SK-N-SH treated with all-trans-retinoic acid at 6 μM for 48 hours (cell line): Measurements from ENCODE around the gene CALU.

ENCODE experiments used
- ATAC-seq: fragments of 200-7000 bp; cut with Tn5 transposase; 3 replicates; pipeline ENCODE4 v1.9.1; 2020; ENCODE audit warnings: mild to moderate bottlenecking, moderate library complexity
- ARNTL ChIP-seq: fragments of 450-650 bp; formaldehyde crosslinking; IDR thresholded peaks from 2 replicates; pipeline ENCODE4 v1.5.0; 2020; ENCODE audit warnings: low read depth, mild to moderate bottlenecking, moderate library complexity, borderline replicate concordance
- BACH2 ChIP-seq: fragments of 250-450 bp; sonication (Bioruptor Pico); IDR thresholded peaks from 2 replicates; pipeline ENCODE4 v1.9.0; 2021; ENCODE audit warnings: mild to moderate bottlenecking, borderline replicate concordance
- CSDC2 ChIP-seq: fragments of 250-450 bp; sonication (Bioruptor Pico); IDR thresholded peaks from 2 replicates; pipeline ENCODE4 v1.5.0; 2020; ENCODE audit warnings: mild to moderate bottlenecking, moderate library complexity
- CSRNP3 ChIP-seq: fragments of 250-450 bp; sonication (Bioruptor Pico); IDR thresholded peaks from 2 replicates; pipeline ENCODE4 v1.5.1; 2021; ENCODE audit warnings: mild to moderate bottlenecking, moderate library complexity
- ESRRG ChIP-seq: fragments of 250-450 bp; sonication (Bioruptor Pico); IDR thresholded peaks from 2 replicates; pipeline ENCODE4 v1.6.1; 2021; ENCODE audit warnings: mild to moderate bottlenecking
- GLIS3 ChIP-seq: fragments of 250-450 bp; sonication (Bioruptor Pico); IDR thresholded peaks from 2 replicates; pipeline ENCODE4 v1.5.0; 2020; ENCODE audit warnings: mild to moderate bottlenecking, moderate library complexity
- ISL1 ChIP-seq: fragments of 250-450 bp; sonication (Bioruptor Pico); IDR thresholded peaks from 2 replicates; pipeline ENCODE4 v2.1.2; 2022; ENCODE audit warnings: mild to moderate bottlenecking, moderate library complexity
- OSR1 ChIP-seq: fragments of 250-450 bp; sonication (Bioruptor Pico); IDR thresholded peaks from 2 replicates; pipeline ENCODE4 v1.8.0; 2022; ENCODE audit warnings: moderate library complexity, mild to moderate bottlenecking, inconsistent platforms
- PATZ1 ChIP-seq: fragments of 250-450 bp; sonication (Bioruptor Pico); IDR thresholded peaks from 2 replicates; pipeline ENCODE4 v1.8.0; 2020; ENCODE audit warnings: mild to moderate bottlenecking, moderate library complexity, borderline replicate concordance
- POU6F1 ChIP-seq: fragments of 250-450 bp; sonication (Bioruptor Pico); IDR thresholded peaks from 2 replicates; pipeline ENCODE4 v1.8.0; 2021; ENCODE audit warnings: low read depth, mild to moderate bottlenecking, moderate library complexity, borderline replicate concordance
- PPARA ChIP-seq: fragments of 250-450 bp; sonication (Bioruptor Pico); IDR thresholded peaks from 2 replicates; pipeline ENCODE4 v1.5.0; 2020; ENCODE audit warnings: mild to moderate bottlenecking, borderline replicate concordance
- RARB ChIP-seq: fragments of 250-450 bp; sonication (Bioruptor Pico); IDR thresholded peaks from 2 replicates; pipeline ENCODE4 v1.8.0; 2021; ENCODE audit warnings: mild to moderate bottlenecking, moderate library complexity
- SNAI2 ChIP-seq: fragments of 250-450 bp; sonication (Bioruptor Pico); IDR thresholded peaks from 2 replicates; pipeline ENCODE4 v1.5.0; 2020; ENCODE audit warnings: mild to moderate bottlenecking, moderate library complexity
- TCF4 ChIP-seq: fragments of 250-450 bp; sonication (Bioruptor Pico); IDR thresholded peaks from 2 replicates; pipeline ENCODE4 v1.8.0; 2021; ENCODE audit warnings: mild to moderate bottlenecking, moderate library complexity, borderline replicate concordance
- TOX ChIP-seq: fragments of 250-450 bp; sonication (Bioruptor Pico); IDR thresholded peaks from 2 replicates; pipeline ENCODE4 v1.8.0; 2021; ENCODE audit warnings: mild to moderate bottlenecking, moderate library complexity, borderline replicate concordance
- TSHZ2 ChIP-seq: fragments of 250-450 bp; sonication (Bioruptor Pico); IDR thresholded peaks from 2 replicates; pipeline ENCODE4 v1.5.0; 2020; ENCODE audit warnings: mild to moderate bottlenecking, moderate library complexity
- ZC3H10 ChIP-seq: fragments of 250-450 bp; sonication (Bioruptor Pico); IDR thresholded peaks from 2 replicates; pipeline ENCODE4 v1.5.1; 2021; ENCODE audit warnings: mild to moderate bottlenecking, moderate library complexity
- ZFP3 ChIP-seq: fragments of 250-450 bp; sonication (Bioruptor Pico); IDR thresholded peaks from 2 replicates; pipeline ENCODE4 v1.5.0; 2020; ENCODE audit warnings: mild to moderate bottlenecking, moderate library complexity
- ZFP30 ChIP-seq: fragments of 450-650 bp; formaldehyde crosslinking; IDR thresholded peaks from 2 replicates; pipeline ENCODE4 v1.5.0; 2022; ENCODE audit warnings: mild to moderate bottlenecking, moderate library complexity
- ZNF565 ChIP-seq: fragments of 450-650 bp; formaldehyde crosslinking; conservative IDR thresholded peaks from 2 replicates; pipeline ENCODE4 v1.5.0; 2020; ENCODE audit warnings: low read depth, mild to moderate bottlenecking, moderate library complexity
- ZNF70 ChIP-seq: fragments of 450-650 bp; formaldehyde crosslinking; IDR thresholded peaks from 2 replicates; pipeline ENCODE4 v1.5.0; 2020; ENCODE audit warnings: mild to moderate bottlenecking, moderate library complexity
- ZNF8 ChIP-seq: fragments of 450-650 bp; formaldehyde crosslinking; IDR thresholded peaks from 2 replicates; pipeline ENCODE4 v1.5.0; 2020; ENCODE audit warnings: mild to moderate bottlenecking, moderate library complexity

CALU gene

GRCh38 chr7:128770233-128770632 lies 31.1 kb downstream of the CALU start:
- ATAC-seq = no peak
- TF ChIP-seq ZNF8 = no peak
- no peak for TF ChIP-seq TOX
- no peak for TF ChIP-seq ESRRG (CRISPR knock-in tag)
- no peak for TF ChIP-seq RARB (CRISPR knock-in tag)
- TF ChIP-seq PATZ1 (CRISPR knock-in tag) = no peak
- TF ChIP-seq PPARA (CRISPR knock-in tag) = no peak
- TF ChIP-seq ZFP3 (CRISPR knock-in tag) = no peak
- TF ChIP-seq GLIS3 (CRISPR knock-in tag) = no peak
- TF ChIP-seq, all 23 proteins: peak for 0

GRCh38 chr7:128773604-128774003 lies 34.4 kb downstream of the CALU start:
- TF ChIP-seq ISL1 (no peak), POU6F1 (CRISPR knock-in tag) (no peak), TOX (no peak), ZNF8 (no peak), ZFP30 (CRISPR knock-in tag) (no peak), ZNF565 (no peak), RARB (CRISPR knock-in tag) (no peak), ZNF70 (CRISPR knock-in tag) (no peak), CSDC2 (CRISPR knock-in tag) (no peak), PATZ1 (CRISPR knock-in tag) (no peak), CSRNP3 (CRISPR knock-in tag) (no peak), GLIS3 (CRISPR knock-in tag) (no peak), ZFP3 (CRISPR knock-in tag) (no peak)
- ATAC-seq = no peak

GRCh38 chr7:128774029-128774689 lies 35.0 kb downstream of the CALU start:
- peak; percentile 8; the same call in 2 of the 3 replicates for ATAC-seq
- no peak for TF ChIP-seq PATZ1 (CRISPR knock-in tag)
- TF ChIP-seq POU6F1 (CRISPR knock-in tag) = no peak
- TF ChIP-seq ZC3H10 (CRISPR knock-in tag) = no peak
- TF ChIP-seq ZNF8 = no peak
- TF ChIP-seq ESRRG (CRISPR knock-in tag) = no peak
- TF ChIP-seq PPARA (CRISPR knock-in tag) = no peak
- TF ChIP-seq ISL1 = no peak
- no peak for TF ChIP-seq CSDC2 (CRISPR knock-in tag)
- TF ChIP-seq GLIS3 (CRISPR knock-in tag) = no peak
- no peak for TF ChIP-seq RARB (CRISPR knock-in tag)
- TF ChIP-seq TSHZ2 (CRISPR knock-in tag) = no peak
- TF ChIP-seq OSR1 (CRISPR knock-in tag) = no peak
- TF ChIP-seq TCF4 (CRISPR knock-in tag) = no peak
- no peak for TF ChIP-seq ARNTL (CRISPR knock-in tag)
- no peak for TF ChIP-seq TOX
- TF ChIP-seq ZFP30 (CRISPR knock-in tag) = no peak
- TF ChIP-seq BACH2 (CRISPR knock-in tag) = no peak
- TF ChIP-seq SNAI2 = no peak
- TF ChIP-seq ZNF70 (CRISPR knock-in tag) = no peak
